Fibroblast of peridontal ligament (primary cell): ENCODE results near the gene ATIC.

ENCODE experiments used
- DNase-seq: peaks from one replicate; pipeline ENCODE4 v3.0.0-alpha.2; 2010; ENCODE audit errors: extremely low read depth

Gene ATIC

DNA sequence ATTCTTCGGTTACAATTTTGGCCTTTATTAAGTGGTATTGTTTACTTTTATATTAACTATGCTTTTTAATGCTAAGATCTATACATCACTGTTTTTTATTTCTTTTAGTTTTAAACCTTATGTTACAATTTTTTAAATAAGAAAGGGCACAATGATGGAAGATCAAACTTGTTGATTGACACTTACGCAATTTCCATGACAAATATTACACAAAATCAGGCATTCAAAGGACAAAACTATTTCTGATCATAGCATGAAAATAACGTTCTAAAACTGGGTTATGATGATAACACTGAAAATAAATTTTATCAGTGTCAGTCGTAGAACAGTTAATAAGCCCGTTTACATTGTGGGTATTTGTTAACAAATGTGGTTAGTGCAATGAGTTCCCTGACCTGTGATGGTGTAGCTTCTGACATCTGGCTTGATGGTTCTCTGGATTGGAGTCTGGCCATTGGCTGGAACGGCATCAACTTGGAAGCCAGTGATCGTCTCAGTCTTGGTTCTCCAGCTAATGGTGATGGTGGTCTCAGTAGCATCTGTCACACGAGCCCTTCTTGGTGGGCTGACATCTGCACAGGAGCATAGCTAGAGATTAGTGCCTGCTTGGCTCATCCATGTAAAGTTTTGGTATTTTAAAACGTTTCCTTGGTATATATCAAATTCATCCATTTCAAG is 64.4 kb downstream of the ATIC start:
- no peak for DNase-seq

DNA sequence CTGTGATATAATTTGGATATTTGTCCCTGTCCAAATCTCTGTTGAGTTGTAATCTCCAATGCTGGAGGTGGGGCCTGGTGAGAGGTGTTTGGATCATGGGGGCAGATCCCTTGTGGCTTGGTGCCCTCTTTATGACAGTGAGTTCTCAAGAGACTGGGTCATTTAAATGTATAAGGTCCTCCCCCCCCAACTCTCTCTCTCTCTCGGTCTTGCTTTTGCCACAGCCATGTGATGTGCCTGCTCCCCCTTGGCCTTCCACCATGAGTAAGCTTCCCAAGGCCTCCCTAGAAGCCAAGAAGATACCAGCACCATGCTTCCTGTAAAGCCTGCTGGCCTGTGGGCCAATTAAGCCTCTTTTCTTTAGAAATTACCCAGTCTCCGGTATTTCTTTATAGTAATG is 65.4 kb downstream of the ATIC start:
- no peak for DNase-seq

DNA sequence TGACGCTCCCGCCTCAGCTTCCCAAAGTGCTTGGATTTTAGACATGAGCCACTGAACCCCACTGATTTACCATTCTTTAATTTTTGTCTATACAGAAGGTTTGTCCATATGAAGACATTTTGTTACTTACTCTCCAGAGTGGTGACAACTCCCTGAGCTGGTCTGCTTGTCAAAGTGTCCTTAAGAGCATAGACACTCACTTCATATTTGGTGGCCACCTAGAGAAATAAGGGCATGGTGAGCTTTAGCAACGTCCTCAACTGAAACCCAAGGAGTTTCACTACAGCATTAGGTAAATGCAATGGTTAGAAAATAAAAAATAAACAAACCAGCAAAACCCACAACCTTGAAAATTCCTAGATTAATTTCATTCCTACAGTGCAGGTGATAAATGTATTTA is 66.2 kb downstream of the ATIC start:
- no peak for DNase-seq

DNA sequence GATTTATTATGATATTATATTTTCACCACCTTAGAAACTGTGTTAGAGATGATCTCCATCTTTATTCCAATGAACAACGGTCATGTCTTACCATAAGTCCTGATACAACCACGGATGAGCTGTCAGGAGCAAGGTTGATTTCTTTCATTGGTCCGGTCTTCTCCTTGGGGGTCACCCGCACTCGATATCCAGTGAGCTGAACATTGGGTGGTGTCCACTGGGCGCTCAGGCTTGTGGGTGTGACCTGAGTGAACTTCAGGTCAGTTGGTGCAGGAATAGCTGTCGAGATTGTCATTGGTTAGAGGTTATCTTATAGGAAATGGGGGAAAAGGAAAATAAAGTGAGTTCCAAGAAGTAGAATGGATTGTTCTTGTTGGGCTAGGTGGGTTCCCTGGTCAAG is 67.2 kb downstream of the ATIC start:
- no peak for DNase-seq

DNA sequence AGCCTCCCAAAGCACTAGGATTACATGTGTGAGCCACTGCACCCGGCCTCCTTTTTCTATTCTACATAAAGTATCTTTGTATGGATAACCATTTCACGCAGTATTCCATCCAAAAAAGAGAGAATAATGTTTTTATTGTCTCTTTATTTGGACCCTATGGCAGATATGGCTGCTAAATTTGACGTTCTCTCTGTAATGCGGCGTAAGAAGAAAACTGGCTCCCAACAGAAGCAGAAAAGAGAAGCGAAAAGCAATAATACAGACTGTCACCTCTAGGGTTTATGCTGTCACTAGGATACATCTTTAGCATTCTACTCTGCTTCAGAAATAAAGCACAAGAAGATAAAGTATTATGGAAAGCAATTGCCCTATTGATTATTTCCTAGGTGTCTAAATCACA is 68.1 kb downstream of the ATIC start:
- DNase-seq = no peak

DNA sequence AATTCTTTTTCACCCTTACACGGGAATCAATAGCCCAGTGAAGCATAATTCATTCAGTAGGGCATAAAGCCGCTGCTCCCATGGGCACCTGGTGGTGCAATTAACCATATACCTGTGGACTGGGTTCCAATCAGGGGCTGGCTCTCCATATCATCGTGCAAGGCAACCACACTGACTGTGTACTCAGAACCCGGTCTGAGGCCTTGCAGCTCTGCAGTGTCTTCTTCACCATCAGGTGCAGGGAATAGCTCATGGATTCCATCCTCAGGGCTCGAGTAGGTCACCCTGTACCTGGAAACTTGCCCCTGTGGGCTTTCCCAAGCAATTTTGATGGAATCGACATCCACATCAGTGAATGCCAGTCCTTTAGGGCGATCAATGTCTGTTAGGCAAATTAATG is 68.8 kb downstream of the ATIC start:
- no peak for DNase-seq

DNA sequence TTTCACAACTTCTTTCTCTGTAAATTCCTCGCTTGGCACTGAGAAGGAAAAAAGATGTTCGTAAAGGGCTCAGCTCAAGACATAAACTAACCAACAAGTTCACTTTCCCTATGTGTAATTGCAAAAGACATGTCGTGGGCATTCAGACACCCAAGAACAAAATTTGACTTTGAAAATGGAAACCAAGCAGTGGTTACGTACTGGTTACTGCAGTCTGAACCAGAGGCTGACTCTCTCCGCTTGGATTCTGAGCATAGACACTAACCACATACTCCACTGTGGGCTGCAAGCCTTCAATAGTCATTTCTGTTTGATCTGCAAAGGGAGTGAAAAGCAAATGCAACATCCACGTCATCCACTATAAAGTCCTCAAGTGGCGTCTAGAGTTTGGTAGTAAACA is 70.2 kb downstream of the ATIC start:
- no peak for DNase-seq

DNA sequence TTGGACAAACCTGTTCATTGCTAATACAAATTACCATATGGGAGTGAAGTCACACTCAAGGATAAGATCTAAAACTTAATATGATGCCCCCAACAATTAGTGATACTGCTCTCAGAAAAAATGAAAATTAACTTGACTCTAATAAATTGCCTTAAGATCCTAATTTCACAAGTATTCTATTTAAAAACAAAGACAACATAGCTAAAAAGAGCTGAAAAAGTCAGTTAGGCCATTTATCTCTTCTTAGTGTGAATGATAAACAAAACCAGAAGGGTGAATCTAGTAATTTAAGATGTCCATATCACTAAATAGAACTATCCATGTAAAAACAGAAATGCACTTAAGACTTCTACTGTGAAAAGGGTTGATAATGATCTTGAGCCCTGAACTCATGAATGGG is 70.6 kb downstream of the ATIC start:
- no peak for DNase-seq

DNA sequence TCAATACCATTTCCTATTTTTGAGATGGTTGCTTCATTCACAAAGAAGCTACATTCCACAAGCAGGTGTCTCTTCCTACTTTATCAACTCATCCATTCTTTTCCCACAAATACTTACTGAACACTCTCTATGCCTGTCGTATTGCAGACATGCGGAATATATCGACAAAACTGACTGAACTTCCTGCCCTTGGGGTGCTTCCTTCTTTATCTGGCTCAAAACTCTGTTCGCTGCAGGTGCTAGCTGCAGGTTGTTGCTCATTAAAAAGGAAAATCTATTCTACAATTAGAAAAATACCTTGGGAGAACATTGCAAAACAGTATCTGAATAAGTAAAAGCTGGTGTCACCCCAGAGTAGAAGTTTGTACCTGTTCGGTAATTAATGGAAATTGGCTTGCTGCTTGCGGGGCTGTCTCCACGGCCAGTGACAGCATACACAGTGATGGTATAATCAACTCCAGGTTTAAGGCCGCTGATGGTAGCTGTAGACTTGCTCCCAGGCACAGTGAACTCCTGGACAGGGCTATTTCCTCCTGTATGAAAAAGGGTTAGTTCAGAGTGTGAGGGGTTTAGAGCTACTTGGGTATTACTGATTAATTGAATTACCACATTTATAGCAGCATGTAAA is 71.9 kb downstream of the ATIC start:
- DNase-seq = no peak

DNA sequence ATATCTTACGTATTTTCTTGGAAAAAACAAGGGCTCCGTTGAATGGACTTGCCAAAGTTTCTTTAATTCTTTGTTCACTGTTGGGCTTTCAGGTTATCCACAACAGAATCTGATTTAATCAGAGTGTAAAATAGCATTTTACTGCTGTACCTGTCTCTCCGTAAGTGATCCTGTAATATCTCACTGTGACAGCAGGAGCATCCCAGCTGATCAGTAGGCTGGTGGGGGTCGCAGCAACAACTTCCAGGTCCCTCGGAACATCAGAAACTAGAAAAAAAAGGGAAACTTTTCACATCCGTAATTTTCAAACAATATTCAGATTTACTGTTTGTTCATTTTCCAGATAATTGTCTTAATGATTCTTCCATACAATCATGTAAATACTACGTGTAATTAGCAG is 72.9 kb downstream of the ATIC start:
- DNase-seq = no peak

DNA sequence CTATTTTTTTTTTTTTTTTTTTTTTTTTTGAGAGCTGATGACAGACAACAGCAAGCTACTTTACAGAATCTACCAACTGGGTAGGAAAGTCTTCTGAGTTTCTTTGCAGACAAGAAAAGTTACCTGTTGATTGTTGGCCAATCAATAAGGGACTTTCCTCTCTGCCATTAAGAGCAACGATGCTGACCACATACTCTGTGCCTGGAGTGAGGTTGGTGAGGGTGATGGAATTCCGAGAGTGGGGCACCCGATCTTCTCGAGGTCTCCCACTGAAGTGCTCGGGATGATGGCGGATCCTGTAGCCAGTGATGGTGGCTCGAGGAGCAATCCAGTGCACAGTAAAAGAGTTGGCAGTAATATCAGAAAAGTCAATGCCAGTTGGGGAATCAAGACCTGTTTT is 74.7 kb downstream of the ATIC start:
- DNase-seq = no peak

DNA sequence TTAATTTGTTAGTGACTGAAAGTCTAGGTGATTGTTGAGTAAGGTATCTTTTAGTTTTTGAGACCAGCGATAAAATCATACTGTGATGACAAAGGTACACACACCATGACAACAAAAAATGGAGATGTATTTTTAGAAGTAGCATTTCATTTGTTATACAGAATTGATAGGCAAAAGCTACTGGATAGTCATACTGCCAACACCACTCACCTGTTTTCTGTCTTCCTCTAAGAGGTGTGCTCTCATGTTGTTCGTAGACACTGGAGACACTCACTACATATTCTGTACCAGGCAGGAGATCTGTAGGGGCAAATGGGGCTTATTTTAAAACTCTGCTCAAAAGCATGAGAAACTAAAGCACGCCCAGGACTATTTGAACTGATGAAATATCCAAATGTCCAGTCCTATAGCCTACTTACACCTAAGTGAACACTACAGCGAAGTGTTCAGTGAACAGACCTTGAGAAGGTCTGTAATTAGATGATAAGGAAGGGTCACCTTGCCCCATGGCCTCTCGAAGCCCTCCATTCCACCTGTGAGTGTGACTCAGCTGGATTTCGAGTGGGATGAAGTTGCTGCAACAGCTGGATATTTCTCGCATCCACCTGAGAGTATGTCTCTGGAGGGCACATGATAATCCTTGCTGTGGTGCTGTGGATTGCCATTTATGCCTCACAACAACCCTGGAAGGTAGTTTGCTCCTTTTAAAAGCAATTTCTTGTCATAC is 76.3 kb downstream of the ATIC start:
- DNase-seq = no peak

DNA sequence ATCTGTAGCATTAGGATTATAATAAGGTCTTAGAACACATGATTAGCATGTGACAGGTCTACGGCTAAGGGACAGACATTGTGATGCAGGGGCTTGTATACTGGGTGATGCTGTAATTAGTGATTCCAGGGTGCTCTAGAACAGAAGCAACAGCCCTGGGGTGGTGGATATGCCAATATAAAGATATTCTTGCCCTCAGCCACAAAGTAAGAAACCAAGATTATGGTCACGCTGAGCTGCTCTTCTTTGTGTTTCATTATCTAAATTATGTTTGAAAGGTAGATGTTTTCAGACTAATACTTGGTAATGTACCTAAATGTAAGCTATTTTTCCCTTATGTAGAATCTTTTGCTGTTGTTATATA is 78.7 kb downstream of the ATIC start:
- DNase-seq = no peak

DNA sequence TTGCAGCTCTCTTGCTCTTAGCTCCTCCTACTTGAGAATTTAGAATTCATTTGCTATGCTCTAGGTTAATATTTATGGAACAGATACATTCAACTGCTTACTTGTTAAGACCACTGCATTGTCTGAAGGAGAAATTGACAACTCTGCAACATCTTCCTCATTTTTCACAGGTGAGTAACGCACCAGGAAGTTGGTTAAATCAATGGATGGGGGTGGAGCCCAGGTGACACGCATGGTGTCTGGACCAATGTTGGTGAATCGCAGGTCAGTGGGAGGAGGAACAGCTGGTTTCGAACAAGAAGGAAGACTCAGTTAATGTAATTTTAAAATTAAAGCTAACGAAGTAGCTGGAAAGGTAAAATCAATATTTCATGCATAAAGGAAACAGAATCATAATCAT is 79.7 kb downstream of the ATIC start:
- DNase-seq = no peak

DNA sequence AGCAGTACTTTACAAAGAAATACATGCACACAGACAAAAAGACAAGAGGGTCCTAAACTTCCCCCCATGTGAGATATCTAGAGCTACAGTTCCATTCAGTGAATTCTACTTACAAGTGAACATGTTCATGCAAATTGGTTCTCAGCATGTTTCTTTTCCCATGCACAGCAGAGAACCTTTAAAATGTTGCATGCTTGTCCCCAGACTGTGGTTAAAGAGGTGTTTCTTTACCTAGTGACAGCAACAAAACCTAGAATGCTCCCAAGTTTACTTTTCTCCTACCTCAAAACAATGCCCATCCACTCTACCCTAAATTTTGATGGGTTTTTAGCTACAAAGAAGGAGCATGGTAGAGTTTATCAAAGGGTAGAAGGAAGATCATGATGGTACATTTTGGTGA is 80.3 kb downstream of the ATIC start:
- no peak for DNase-seq

DNA sequence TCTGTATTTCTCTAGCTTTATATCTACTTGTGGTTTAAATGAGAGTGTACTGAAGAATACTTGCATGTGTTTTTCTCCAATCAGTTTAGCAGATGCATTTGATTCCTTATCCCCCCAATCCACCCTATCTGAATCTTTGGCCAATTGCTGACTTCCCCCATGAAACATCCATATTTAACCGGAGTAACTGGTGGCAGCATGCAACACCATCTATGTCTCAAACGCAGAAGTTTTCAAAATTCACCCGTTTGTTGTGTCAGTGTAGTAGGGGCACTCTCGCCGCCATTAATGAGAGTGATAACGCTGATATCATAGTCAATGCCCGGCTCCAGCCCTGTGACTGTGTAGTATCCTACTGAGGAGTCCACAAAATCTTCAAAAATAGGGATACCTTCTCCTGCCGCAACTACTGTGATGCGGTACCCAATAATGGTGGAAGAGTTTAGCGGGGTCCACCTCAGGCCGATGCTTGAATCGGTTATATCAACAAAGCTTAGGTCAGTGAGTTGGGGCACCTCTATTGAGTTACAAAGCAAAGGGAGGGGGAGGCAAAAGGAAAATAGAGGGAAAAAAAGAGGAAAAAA is 80.9 kb downstream of the ATIC start:
- no peak for DNase-seq

DNA sequence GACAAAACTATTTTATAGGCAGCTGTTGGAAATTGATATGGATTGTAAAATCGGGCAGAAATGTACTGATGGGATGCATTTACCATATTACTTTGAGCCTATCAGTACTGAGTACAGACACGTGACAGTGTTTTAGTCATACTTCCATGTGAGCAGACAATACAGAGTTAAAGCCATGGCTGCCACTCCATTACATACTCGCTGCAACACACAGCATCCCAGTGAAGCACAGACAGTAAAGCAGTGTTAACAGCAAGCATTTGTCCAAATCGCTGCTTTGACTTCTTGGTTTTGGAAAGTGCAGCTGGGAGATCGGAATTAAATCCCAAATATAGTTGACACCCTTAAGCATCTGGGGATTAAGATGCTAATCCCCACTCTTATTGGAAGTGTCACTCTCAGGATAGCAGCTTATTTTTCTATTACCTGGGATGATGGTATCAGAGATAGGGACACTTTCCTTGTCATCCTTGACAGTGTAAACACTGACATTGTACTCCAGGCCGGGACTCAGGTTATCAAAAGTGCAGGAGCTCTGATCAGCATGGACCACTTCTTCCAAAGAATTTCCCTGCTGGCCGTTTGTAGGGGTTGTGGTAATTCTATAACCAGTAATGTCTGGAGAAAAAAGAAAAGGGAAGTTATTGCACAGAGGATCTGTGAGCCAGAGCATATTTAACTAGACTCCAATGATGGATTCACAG is 82.4 kb downstream of the ATIC start:
- no peak for DNase-seq

DNA sequence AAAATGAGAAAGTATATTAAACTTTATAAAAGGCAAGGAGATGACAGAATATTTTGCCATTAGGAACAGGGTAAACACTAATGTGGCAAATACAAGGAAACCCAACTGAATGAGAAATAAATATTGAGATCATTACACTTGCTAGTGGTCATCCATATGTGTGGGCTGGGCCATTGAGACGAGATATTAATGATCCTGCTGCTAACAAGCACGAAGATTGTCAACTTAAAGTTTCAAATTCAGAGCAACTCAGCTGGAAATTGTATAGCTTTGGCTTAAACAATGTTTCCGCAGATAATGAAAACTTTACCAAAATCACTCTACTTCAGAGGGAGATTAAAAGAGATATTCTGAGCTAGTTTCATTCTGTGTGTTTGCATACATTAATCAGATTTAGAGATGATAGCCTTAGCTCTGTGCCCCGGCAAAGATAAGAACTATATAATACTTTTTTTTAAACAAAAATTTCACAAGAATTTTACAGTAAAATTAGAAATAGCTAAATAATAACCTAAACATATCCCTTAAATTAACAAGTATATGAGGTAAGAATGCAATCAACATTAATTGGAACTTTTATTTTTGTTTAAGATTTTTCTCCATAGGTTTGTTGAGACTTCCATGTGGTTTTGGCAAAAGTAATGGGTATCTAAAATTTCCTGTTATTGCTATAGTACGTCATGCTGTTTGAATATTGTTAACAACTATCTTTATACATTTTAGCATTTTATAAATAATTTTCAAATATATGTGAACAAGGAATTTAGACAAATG is 84.0 kb downstream of the ATIC start:
- no peak for DNase-seq

DNA sequence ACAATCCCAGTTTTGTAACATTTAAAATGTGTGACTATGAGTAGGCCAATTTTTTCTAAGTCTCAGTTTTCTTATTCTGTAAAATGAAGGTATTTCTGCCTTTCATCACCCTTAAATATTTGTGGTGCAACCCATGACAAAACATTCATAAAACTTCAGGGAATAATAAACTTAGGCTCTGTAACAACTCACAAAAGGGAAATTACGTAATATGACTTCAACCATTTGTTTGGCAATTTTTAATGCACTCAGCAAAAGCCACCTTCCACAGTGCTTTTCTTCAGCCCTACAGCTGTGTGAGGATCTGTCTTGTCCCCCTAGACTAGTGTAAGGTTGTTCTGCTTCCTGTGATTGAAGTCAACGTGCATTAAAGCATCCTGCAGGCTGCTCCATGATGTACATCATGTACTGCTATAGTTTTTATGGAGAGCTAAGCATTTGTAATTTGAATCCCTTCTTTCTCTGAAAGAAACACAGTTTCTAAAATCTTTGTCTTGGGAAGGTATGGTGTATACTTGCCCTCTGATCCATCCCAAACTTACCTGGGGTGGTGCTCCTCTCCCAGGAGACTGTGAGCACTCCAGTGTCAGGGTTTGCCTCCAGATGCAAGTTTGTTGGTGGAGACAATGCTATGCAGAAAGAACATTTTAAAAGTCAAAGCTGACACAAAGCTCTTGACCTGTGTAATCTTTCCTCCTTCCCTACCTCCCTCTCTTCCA is 84.9 kb downstream of the ATIC start:
- DNase-seq = peak; percentile 88

DNA sequence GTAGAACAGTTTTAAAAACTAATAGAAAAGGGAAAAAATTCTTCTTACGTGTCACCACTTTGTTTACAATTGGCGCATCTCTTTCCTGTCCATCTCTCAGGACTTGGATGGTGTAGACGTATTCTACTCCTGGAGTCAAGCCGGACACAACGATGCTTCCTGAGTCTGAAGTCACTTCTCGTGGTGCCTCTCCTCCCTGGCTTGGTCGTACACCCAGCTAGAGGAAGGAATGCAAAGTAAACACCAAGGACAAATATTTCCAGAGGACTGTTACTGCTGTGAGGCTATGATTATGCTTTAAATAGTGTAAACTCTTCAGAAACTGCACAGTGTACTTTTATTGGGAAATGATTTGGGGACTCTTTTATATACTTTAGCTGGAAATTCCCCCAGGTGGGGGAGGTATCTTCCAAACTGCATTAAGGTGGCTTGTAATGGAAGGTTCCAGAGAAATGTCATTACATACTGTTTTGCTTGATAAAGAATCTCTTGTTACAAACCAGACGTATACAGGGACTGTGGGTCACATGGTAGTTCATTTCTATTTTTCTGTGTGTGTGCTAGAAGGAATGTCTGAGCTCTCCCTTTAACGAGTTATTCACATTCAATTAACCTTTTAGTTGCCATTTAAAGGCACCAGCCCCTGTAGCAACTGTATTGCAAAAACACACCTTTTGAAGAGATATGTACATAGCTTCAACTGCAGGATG is 85.9 kb downstream of the ATIC start:
- DNase-seq = no peak
